ENCODE results near the gene GNG12. TPM values are rescaled to one million over a fixed set of nuclear protein-coding genes. Genes with fewer than 3 reads are reported as not detected.

GNG12 gene
- total and polyA plus RNA-seq, 9 of the 15 experiments (the other 6 are each of a cell fraction or from before 2014, with no cell fraction given): 2.6 to 6.0 (median 4.1) TPM

GRCh38 chr1:67652800-67653199, 180.5 kb downstream of the GNG12 start (continued):
- TF ChIP-seq CEBPB (tag; IDR thresholded peaks at IDR 0.05): 0 out of 2 replicates have a peak, but pooled peaks have one; percentile 9

Small RNAs within 50 kb of the gene (small RNA-seq; reads per million reads assigned to genes)
- gene RN7SL392P: not detected
- gene RNU7-80P: not detected

Other genes with a start within 250 kb of the GNG12 start
- 124 and 128 TPM in 2 replicates for gene GADD45A, start 148.3 kb downstream of the GNG12 start, total RNA-seq (2014; rRNA removed)
- gene GADD45A, start 148.3 kb downstream of the GNG12 start, total RNA-seq (2014; rRNA removed; fragmentation: Illumina TruSeq; extraction: Trizol): 47.2 and 53.9 TPM in 2 replicates
- 35.6 and 36.3 TPM in 2 replicates for gene GADD45A, start 148.3 kb downstream of the GNG12 start, total RNA-seq (2015; rRNA removed; fragmentation: Illumina TruSeq; extraction: Trizol)
- gene GADD45A, start 148.3 kb downstream of the GNG12 start, total RNA-seq (2021): 131 and 156 TPM in 2 replicates
- gene GADD45A, start 148.3 kb downstream of the GNG12 start, polyA plus RNA-seq (2011; rRNA removed): 62.1 and 67.7 TPM in 2 replicates
- 70.7 and 71.9 TPM in 2 replicates for gene GADD45A, start 148.3 kb downstream of the GNG12 start, polyA plus RNA-seq (2014; fragmentation: Illumina TruSeq; extraction: Trizol)
- 10 to 100 TPM; 21.3 to 22.4 TPM for gene GADD45A, start 148.3 kb downstream of the GNG12 start, polyA plus RNA-seq (2014; fragmentation: Nextera tagmentation; extraction: Ambion mirVana)
- gene GADD45A, start 148.3 kb downstream of the GNG12 start, polyA plus RNA-seq (2014; rRNA removed): 118 and 142 TPM in 2 replicates
- 30.8 and 44.5 TPM in 2 replicates for gene DIRAS3, start 217.2 kb upstream of the GNG12 start, total RNA-seq (2014; rRNA removed)
- gene DIRAS3, start 217.2 kb upstream of the GNG12 start, total RNA-seq (2014; rRNA removed; fragmentation: Illumina TruSeq; extraction: Trizol): 28.5 and 31.7 TPM in 2 replicates
- 64.1 and 65.5 TPM in 2 replicates for gene DIRAS3, start 217.2 kb upstream of the GNG12 start, total RNA-seq (2015; rRNA removed; fragmentation: Illumina TruSeq; extraction: Trizol)
- gene DIRAS3, start 217.2 kb upstream of the GNG12 start, total RNA-seq (2021): 31.6 and 37.0 TPM in 2 replicates
- gene DIRAS3, start 217.2 kb upstream of the GNG12 start, polyA plus RNA-seq (2011; rRNA removed): 5.8 and 7.9 TPM in 2 replicates
- 36.7 and 41.7 TPM in 2 replicates for gene DIRAS3, start 217.2 kb upstream of the GNG12 start, polyA plus RNA-seq (2014; fragmentation: Illumina TruSeq; extraction: Trizol)
- gene DIRAS3, start 217.2 kb upstream of the GNG12 start, polyA plus RNA-seq (2014; fragmentation: Nextera tagmentation; extraction: Ambion mirVana): 10 to 100 TPM; 90.4 to 96.1 TPM
- 56.8 and 59.6 TPM in 2 replicates for gene DIRAS3, start 217.2 kb upstream of the GNG12 start, polyA plus RNA-seq (2014; rRNA removed)

Measured in K562 (cell line).